Measurements from ENCODE around the gene TNN.
"Not testable (repeated sequence)": the region's sequence is repeated elsewhere in the genome, so short reads cannot be mapped to it uniquely, and the experiment has no call there.

Gene TNN

DNA sequence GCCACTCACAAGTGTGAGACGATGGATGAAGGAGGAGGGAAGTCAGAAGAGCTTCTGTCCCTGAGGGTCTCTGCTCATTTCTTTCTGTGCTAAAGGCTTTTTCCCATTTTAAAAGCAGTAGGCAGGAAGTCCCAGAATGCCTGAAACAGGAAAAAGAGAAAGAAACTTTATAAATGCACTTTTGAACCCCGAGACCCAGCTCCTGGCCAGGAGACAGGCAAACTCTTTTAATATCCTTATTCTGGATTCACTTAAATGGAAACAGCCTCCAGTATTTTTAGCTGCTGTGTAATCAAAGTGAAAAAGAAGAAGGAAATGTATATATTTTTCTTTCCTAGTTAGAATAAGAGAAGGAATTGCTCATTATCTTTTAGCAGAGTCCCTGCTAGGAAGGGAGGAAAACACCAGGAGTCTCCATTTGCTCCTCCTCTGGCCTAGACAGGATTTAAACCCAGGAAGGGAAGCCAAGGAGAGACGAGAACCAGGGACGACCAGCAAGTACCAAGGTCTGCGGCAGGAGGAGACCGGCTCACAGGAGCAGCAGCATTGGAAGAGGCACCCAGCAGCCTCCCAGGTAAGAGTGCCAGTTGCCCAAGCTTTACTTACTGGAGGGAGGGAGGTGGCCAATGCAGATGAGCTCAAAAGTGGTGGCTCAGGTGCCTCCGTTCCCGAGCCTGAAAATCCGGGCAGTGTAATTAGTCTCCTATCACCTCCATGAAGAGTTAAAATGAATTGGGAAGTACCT is at the start of gene TNN:
TSS of gene TNN (plus strand) at position 472 of the 745 bp plus-strand sequence. CDS start 9,586 bp downstream, outside the sequence.
- Mint-ChIP-seq H3K27ac (no peak within 1 kb of the TSS), H3K4me1 (ENCODE audit: low read depth) (peaks cover 16% of the 10 kb centered on the region), H3K4me3 (no peak within 1 kb of the TSS), H3K27me3 (no peaks in the 10 kb centered on the region), H3K36me3 (ENCODE audit: low read depth) (no peaks in the 10 kb centered on the region), H3K9me3 (no peaks in the 10 kb centered on the region)
- intact Hi-C loops (cut with micrococcal nuclease) = no loop called here

DNA sequence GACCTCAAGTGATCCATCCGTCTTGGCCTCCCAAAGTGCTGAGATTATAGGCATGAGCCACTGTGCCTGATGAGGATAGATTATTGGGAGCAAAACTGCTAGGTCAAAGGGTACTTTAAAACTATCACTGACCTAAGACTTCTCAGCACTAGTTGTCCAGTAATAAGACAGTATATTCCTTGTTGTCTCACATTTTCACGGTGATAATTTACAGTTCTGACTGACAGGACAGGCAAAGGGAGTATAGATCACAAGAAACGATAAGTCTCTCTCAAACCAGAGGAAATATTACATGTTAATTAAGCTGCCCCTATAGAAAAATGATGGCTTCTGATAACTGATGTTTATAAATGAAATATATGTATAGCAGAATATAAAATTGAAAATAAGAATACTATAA is 48.1 kb upstream of the TNN start:
- peaks cover 30% of the 10 kb centered on the region for H3K4me1 Mint-ChIP-seq (ENCODE audit: low read depth)

DNA sequence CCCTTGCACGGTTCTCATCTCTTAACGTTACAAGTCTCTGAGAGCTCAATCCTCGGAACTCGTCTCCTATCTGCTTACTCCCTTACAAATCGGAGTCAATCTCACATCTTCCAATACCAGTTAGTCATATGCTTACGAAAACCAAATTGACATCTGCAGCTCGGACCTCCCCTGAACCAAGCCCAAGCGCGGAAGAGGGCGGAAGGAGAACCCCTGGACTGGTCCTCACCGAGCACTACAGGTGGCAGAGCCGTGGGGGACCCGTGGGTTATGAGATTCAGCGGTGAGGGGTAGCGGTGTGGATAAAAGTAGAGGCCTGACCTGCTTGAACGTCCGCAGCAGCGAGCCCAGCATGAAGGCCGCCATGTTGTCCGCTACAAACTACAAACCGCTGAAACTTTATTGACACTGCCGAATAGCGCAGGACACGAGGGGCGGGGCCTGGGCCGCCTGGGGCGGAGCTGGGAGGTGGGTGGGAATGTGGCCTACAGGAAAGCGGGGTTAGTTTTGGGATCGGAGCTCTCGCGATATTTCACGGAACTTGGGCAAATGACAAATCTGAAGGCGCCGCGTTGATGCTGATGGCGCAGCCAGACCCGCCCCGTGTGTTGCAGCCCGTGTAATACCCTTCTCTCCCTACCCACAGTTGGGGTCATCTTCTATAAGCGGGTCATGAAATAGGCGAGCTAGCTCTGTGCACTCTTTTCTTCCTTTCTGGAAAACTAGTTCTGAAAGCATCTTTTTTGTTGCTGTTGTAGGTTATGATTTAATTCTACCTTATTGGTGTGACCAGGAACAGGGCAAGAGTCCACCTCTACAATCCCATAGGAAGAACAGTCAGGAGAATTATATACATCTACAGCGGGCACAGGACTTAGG is 44.4 kb upstream of the TNN start, which contains the start of gene MRPS14:
TSS of gene MRPS14 (minus strand) at position 383 of the 879 bp plus-strand sequence. CDS start at position 366, 17 bp downstream.
- no peaks in the 10 kb centered on the region for H3K9me3 Mint-ChIP-seq
- peaks cover 24% of the 10 kb centered on the region for H3K36me3 Mint-ChIP-seq (ENCODE audit: low read depth)
- no peaks in the 10 kb centered on the region for H3K27me3 Mint-ChIP-seq
- peaks cover 24% of the 10 kb centered on the region for H3K4me1 Mint-ChIP-seq (ENCODE audit: low read depth)
- H3K4me3 Mint-ChIP-seq = peak within 1 kb of the TSS; percentile 79
- peak within 1 kb of the TSS; percentile 90 for H3K27ac Mint-ChIP-seq
- intact Hi-C loops (cut with micrococcal nuclease) = loop anchor here (1.0 to 10.0 kb wide), 2 partner anchors 24 to 1182 kb away; partner anchors contain the start of genes CACYBP and COP1

More for the DNA sequence above, 48.1 kb upstream of the TNN start:
- H3K27me3 Mint-ChIP-seq = no peaks in the 10 kb centered on the region
- H3K27ac Mint-ChIP-seq = no peak overlapping the region
- no peaks in the 10 kb centered on the region for H3K9me3 Mint-ChIP-seq
- intact Hi-C loops (cut with micrococcal nuclease) = no loop called here
- no peak overlapping the region for H3K4me3 Mint-ChIP-seq
- peaks cover 62% of the 10 kb centered on the region for H3K36me3 Mint-ChIP-seq (ENCODE audit: low read depth)

GRCh38 chr1:175023922-175024242 is 43.8 kb upstream of the TNN start:
- peak overlapping the region; percentile 90 for H3K27ac Mint-ChIP-seq
- not testable (repeated sequence) for H3K9me3 Mint-ChIP-seq, H3K27me3 Mint-ChIP-seq
- H3K4me1 Mint-ChIP-seq (ENCODE audit: low read depth) = peaks cover 24% of the 10 kb centered on the region
- peak overlapping the region; percentile 79 for H3K4me3 Mint-ChIP-seq
- intact Hi-C loops (cut with micrococcal nuclease) = loop anchor here (1.0 to 10.0 kb wide), 2 partner anchors 25 to 1181 kb away; partner anchors contain the start of genes CACYBP and COP1
- peaks cover 24% of the 10 kb centered on the region for H3K36me3 Mint-ChIP-seq (ENCODE audit: low read depth)

GRCh38 chr1:175024773-175025172 is 42.9 kb upstream of the TNN start:
- Mint-ChIP-seq H3K27ac (no peak overlapping the region), H3K36me3 (ENCODE audit: low read depth) (peaks cover 24% of the 10 kb centered on the region), H3K4me3 (no peak overlapping the region), H3K4me1 (ENCODE audit: low read depth) (peaks cover 30% of the 10 kb centered on the region), H3K9me3 (no peaks in the 10 kb centered on the region), H3K27me3 (no peaks in the 10 kb centered on the region)
- intact Hi-C loops (cut with micrococcal nuclease) = loop anchor here (5.0 to 10.0 kb wide), 2 partner anchors 293 to 1180 kb away; partner anchors contain the start of gene COP1

- Mint-ChIP-seq H3K27me3 (no peaks in the 10 kb centered on the region), H3K27ac (no peak overlapping the region), H3K36me3 (ENCODE audit: low read depth) (no peaks in the 10 kb centered on the region), H3K9me3 (no peaks in the 10 kb centered on the region), H3K4me1 (ENCODE audit: low read depth) (peaks cover 10% of the 10 kb centered on the region), H3K4me3 (no peak overlapping the region)
- intact Hi-C loops (cut with micrococcal nuclease) = no loop called here
These were observed 33.7 kb upstream of the TNN start for GRCh38 chr1:175033953-175034352.

DNA sequence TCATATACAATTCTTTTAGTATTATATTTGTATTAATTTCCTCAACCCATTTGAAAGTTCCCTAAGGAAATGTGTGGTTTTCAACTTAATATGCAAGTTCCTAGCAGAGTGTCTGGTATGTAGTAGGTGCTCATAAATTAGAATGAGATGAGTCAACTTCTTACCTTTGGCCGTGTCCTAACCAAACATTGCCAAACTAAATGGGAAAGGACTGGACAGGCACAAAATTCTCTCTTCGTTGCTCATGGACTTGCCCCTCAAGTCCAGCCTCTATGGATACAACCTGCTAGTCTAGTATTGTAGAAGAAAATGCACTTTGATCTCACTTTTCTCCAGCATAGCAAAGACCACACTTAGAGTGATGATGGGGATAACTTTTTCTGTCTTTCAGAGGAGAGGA is 32.9 kb upstream of the TNN start:
- Mint-ChIP-seq H3K27me3 (no peaks in the 10 kb centered on the region), H3K4me3 (no peak overlapping the region), H3K36me3 (ENCODE audit: low read depth) (no peaks in the 10 kb centered on the region), H3K4me1 (ENCODE audit: low read depth) (peaks cover 5% of the 10 kb centered on the region), H3K27ac (no peak overlapping the region), H3K9me3 (no peaks in the 10 kb centered on the region)
- intact Hi-C loops (cut with micrococcal nuclease) = no loop called here

GRCh38 chr1:175035865-175036264 is 31.8 kb upstream of the TNN start:
- Mint-ChIP-seq H3K27ac (no peak overlapping the region), H3K9me3 (no peaks in the 10 kb centered on the region)
- intact Hi-C loops (cut with micrococcal nuclease) = no loop called here

DNA sequence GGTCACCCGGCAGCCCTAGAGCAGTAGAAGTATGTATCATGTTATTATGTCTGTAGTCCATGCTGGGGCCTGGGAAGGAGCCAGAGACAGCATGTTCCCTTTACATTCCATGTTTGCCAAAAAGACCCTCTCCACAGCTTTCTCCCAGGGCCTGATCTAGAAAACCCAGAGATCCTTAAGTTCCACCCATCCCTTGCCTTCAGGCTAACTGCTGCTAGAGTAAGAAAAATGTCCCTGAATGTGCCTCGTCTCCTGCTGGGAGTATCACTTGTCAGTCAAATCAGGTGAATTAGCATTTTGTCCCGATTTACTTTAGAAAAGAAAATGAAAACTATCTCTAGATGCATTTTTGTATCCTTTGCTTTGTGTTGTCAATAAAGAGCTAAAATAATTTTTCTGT is 31.2 kb upstream of the TNN start:
- Mint-ChIP-seq H3K4me3 (no peak overlapping the region), H3K36me3 (ENCODE audit: low read depth) (no peaks in the 10 kb centered on the region), H3K27ac (no peak overlapping the region), H3K27me3 (no peaks in the 10 kb centered on the region), H3K9me3 (no peaks in the 10 kb centered on the region), H3K4me1 (ENCODE audit: low read depth) (peaks cover 5% of the 10 kb centered on the region)
- intact Hi-C loops (cut with micrococcal nuclease) = no loop called here

More at GRCh38 chr1:175035865-175036264, 31.8 kb upstream of the TNN start:
- H3K36me3 Mint-ChIP-seq (ENCODE audit: low read depth) = no peaks in the 10 kb centered on the region
- peaks cover 5% of the 10 kb centered on the region for H3K4me1 Mint-ChIP-seq (ENCODE audit: low read depth)
- no peak overlapping the region for H3K4me3 Mint-ChIP-seq
- no peaks in the 10 kb centered on the region for H3K27me3 Mint-ChIP-seq

DNA sequence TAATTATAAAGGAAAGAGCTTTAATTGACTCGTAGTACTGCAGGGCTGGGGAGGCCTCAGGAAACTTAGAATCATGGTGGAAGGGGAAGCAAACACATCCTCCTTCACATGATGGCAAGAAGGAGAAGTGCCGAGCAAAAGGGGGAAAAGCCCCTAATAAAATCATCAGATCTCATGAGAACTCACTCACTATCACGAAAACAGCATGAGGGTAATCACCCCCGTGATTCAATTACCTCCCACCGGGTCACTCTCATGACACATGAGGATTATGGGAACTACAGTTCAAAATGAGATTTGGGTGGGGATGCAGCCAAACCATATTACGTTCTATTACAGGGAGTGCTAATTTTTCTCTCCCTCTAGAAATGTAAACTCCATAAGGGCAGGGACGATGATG is 30.2 kb upstream of the TNN start:
- Mint-ChIP-seq H3K4me1 (ENCODE audit: low read depth) (peaks cover 5% of the 10 kb centered on the region), H3K27ac (no peak overlapping the region), H3K36me3 (ENCODE audit: low read depth) (no peaks in the 10 kb centered on the region), H3K4me3 (no peak overlapping the region), H3K27me3 (no peaks in the 10 kb centered on the region), H3K9me3 (no peaks in the 10 kb centered on the region)
- intact Hi-C loops (cut with micrococcal nuclease) = no loop called here

GRCh38 chr1:175040324-175040879 is 27.2 kb upstream of the TNN start:
- peaks cover 5% of the 10 kb centered on the region for H3K4me1 Mint-ChIP-seq (ENCODE audit: low read depth)
- H3K9me3 Mint-ChIP-seq = peaks cover 9% of the 10 kb centered on the region

GRCh38 chr1:175042650-175043049 is 25.0 kb upstream of the TNN start:
- Mint-ChIP-seq H3K27ac (no peak overlapping the region), H3K27me3 (no peaks in the 10 kb centered on the region)

More at GRCh38 chr1:175040324-175040879, 27.2 kb upstream of the TNN start:
- Mint-ChIP-seq H3K27ac (no peak overlapping the region), H3K36me3 (ENCODE audit: low read depth) (no peaks in the 10 kb centered on the region), H3K27me3 (no peaks in the 10 kb centered on the region), H3K4me3 (no peak overlapping the region)
- intact Hi-C loops (cut with micrococcal nuclease) = no loop called here

GRCh38 chr1:175043824-175044223 is 23.8 kb upstream of the TNN start:
- H3K36me3 Mint-ChIP-seq (ENCODE audit: low read depth) = no peaks in the 10 kb centered on the region
- no peak overlapping the region for H3K4me3 Mint-ChIP-seq
- intact Hi-C loops (cut with micrococcal nuclease) = no loop called here
- H3K9me3 Mint-ChIP-seq = peaks cover 9% of the 10 kb centered on the region
- no peak overlapping the region for H3K27ac Mint-ChIP-seq
- no peaks in the 10 kb centered on the region for H3K27me3 Mint-ChIP-seq
- H3K4me1 Mint-ChIP-seq (ENCODE audit: low read depth) = no peaks in the 10 kb centered on the region

More at GRCh38 chr1:175042650-175043049, 25.0 kb upstream of the TNN start:
- H3K4me1 Mint-ChIP-seq (ENCODE audit: low read depth) = no peaks in the 10 kb centered on the region
- no peak overlapping the region for H3K4me3 Mint-ChIP-seq
- no peaks in the 10 kb centered on the region for H3K36me3 Mint-ChIP-seq (ENCODE audit: low read depth)
- intact Hi-C loops (cut with micrococcal nuclease) = no loop called here
- H3K9me3 Mint-ChIP-seq = peaks cover 9% of the 10 kb centered on the region

DNA sequence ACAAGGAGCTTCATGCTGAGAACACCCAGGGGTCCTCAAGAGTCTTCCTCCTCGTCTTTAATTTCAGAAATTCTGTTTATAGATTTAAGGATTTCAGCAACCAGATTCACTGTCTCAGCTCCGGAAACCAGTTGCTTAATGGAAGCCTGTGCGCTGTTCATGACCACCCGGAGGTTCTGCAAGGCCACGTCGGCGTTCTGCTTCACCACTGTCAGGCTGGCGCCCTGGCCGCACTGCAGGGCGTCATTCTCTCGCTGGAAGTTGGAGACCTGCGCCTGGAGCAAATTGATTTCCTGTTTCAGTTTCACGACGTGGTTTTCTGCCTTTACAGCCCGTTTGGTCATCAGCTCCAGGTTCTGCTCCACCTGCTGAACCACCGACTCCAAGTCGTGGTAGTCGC is 23.0 kb upstream of the TNN start:
- H3K4me1 Mint-ChIP-seq (ENCODE audit: low read depth); H3K4me3 Mint-ChIP-seq; H3K9me3 Mint-ChIP-seq; H3K27me3 Mint-ChIP-seq; H3K36me3 Mint-ChIP-seq (ENCODE audit: low read depth); H3K27ac Mint-ChIP-seq; intact Hi-C loops (cut with micrococcal nuclease): not testable (repeated sequence)
